Testis (tissue), 3 donors: ENCODE results near the gene SLC51B. TPM values are rescaled to one million over a fixed set of nuclear protein-coding genes. Genes with fewer than 3 reads are reported as not detected.
A peak's percentile ranks its signal among the peaks of the same experiment; 100 is the strongest.

ENCODE experiments used
- DNase-seq: peaks from one replicate; pipeline ENCODE4 v3.0.0-alpha.2; 2019
- H3K27ac ChIP-seq, 2 donors: fragments of 200-600 bp; sonication (generic); one replicate each; pipeline ENCODE4 v1.5.1; 2019
- H3K27me3 ChIP-seq: fragments of 200-600 bp; sonication (generic); one replicate; pipeline ENCODE4 v1.5.1; 2019
- H3K36me3 ChIP-seq: fragments of 200-600 bp; sonication (generic); one replicate; pipeline ENCODE4 v1.5.1; 2017; ENCODE audit warnings: low read depth; ENCODE audit errors: missing control alignments
- H3K4me1 ChIP-seq: fragments of 200-600 bp; sonication (generic); one replicate; pipeline ENCODE4 v1.5.1; 2019
- H3K4me3 ChIP-seq, 2 donors: fragments of 200-600 bp; sonication (generic); one replicate each; pipeline ENCODE4 v1.5.1; 2017 to 2019
- H3K9me3 ChIP-seq: fragments of 200-600 bp; sonication (generic); one replicate; pipeline ENCODE4 v1.5.1; 2017
- POLR2A ChIP-seq: fragments of 450-650 bp; IDR thresholded peaks from one replicate; pipeline ENCODE4 v1.6.1; 2017; ENCODE audit warnings: antibody characterized with exemption, mild to moderate bottlenecking, moderate library complexity
- WGBS, 2 donors: methylation state at CpG; one replicate each; pipeline ENCODE4 v1.1.5; 2018; 5-methylcytosine and 5-hydroxymethylcytosine counted together
- intact Hi-C: fragments of 100-400 bp; cut with DNase I; formaldehyde crosslinking; loops from one replicate; pipeline ENCODE4 v1.15.1; 2023; ENCODE audit warnings: low total_unique reads
- polyA plus RNA-seq: library from polyadenylated mRNA; stranded (reverse); fragments of 350-450 nt; fragmentation: Illumina TruSeq; extraction: RNeasy Lipid Tissue Mini Kit (QIAGEN cat#74804); gene quantifications from one replicate; pipeline ENCODE4 v1.2.3, GENCODE V29; 2014; ENCODE audit warnings: low read depth, low replicate concordance; ENCODE audit not compliant: insufficient read depth
- total RNA-seq, 2 donors: library from RNA; depleted of rRNA; stranded (reverse); fragments of >200 nt; gene quantifications; one replicate each; pipeline ENCODE4 v1.2.3, GENCODE V29; 2016
- TF ChIP-seq, protein P1 (sequence below), 3 experiments: fragments of 450-650 bp in 2 of 3; fragments of 200-600 bp in 1 of 3; sonication (generic) in 1 of 3; IDR thresholded peaks; one replicate each; pipeline ENCODE4 v1.5.1; 2016 to 2019; ENCODE audit warnings: antibody characterized with exemption in 3 of 3, mild to moderate bottlenecking in 2 of 3, moderate library complexity in 1 of 3

SLC51B gene
- total and polyA plus RNA-seq, 3 donors from 2014 or later = 1.1 to 13.6 (median 3.8) TPM

DNA sequence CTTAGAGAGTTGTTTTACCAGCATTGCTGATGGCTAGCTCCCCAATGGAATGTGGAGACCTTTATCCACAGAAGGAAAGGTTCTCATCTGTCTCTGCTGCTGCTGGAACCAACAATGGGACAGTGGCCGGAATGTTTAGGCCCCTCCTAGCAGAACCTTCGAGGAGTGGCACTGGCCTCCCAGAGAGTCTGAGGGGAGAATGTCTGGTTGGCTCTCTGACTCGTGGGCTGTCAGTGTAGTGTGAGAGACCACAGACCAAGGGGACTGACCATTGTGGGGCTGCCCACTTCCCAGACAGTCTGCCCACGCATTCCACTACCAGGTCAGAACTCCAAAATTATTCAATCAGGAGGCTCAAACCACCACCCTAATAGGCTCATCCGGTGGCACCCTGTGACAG lies 17.5 kb downstream of the SLC51B start:
- Histone ChIP-seq H3K9me3 (no peaks in the 10 kb centered on the region), H3K4me1 (peaks cover 74% of the 10 kb centered on the region), H3K27me3 (no peaks in the 10 kb centered on the region), H3K4me3 (no peak overlapping the region), H3K27ac (peak overlapping the region in 1 of 2 donors; percentile 11), H3K36me3 (no peaks in the 10 kb centered on the region)
- TF ChIP-seq POLR2A = no peak
- TF ChIP-seq, protein P1, sequence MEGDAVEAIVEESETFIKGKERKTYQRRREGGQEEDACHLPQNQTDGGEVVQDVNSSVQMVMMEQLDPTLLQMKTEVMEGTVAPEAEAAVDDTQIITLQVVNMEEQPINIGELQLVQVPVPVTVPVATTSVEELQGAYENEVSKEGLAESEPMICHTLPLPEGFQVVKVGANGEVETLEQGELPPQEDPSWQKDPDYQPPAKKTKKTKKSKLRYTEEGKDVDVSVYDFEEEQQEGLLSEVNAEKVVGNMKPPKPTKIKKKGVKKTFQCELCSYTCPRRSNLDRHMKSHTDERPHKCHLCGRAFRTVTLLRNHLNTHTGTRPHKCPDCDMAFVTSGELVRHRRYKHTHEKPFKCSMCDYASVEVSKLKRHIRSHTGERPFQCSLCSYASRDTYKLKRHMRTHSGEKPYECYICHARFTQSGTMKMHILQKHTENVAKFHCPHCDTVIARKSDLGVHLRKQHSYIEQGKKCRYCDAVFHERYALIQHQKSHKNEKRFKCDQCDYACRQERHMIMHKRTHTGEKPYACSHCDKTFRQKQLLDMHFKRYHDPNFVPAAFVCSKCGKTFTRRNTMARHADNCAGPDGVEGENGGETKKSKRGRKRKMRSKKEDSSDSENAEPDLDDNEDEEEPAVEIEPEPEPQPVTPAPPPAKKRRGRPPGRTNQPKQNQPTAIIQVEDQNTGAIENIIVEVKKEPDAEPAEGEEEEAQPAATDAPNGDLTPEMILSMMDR (IDR thresholded peaks at IDR 0.05) = no peak
- DNase-seq = no peak
- intact Hi-C loops = no loop called here
- 54 to 73% methylated on average over 2 to 5 of the region's 5 CpGs for WGBS, 2 donors

DNA sequence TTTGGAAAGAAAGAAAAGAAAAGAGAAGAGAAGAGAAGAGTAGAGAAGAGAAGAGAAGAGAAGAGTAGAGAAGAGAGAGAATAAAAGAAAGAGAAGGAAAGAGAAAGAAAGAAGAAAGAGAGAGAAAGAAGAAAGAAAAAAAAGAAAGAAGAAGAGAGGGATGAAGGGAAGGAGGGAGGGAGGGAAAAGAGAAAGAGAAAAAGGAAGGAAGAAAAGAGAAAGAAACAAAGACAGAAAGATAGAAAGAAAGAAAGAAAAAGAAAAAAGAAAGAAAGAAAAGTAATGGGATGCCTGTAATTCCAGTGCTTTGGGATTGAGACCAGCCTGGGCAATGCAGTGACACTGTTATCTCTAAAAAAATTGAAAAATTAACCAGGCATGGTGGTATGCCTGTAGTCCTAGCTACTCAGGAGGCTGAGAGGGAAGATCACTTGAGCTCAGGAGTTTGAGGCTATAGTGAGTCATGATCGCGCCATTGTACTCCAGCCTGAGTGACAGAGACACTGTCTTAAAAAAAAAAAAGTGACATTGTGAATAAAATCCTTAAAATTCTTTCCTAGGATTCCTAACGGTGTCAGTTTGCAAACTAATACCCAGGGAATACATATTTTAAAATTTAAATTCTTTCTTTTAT lies 20.9 kb downstream of the SLC51B start:
- intact Hi-C loops = no loop called here
- 35 to 46% methylated on average over 3 of the region's 3 CpGs for WGBS, 2 donors
- Histone ChIP-seq H3K27me3 (no peaks in the 10 kb centered on the region), H3K36me3 (no peaks in the 10 kb centered on the region), H3K9me3 (no peaks in the 10 kb centered on the region), H3K4me3 (peak overlapping the region; percentile 57 to 75), H3K27ac (peak overlapping the region; percentile 86 to 88), H3K4me1 (peaks cover 62% of the 10 kb centered on the region)
- no peak for TF ChIP-seq POLR2A
- TF ChIP-seq, protein P1 (IDR thresholded peaks at IDR 0.05) = no peak
- no peak for DNase-seq

DNA sequence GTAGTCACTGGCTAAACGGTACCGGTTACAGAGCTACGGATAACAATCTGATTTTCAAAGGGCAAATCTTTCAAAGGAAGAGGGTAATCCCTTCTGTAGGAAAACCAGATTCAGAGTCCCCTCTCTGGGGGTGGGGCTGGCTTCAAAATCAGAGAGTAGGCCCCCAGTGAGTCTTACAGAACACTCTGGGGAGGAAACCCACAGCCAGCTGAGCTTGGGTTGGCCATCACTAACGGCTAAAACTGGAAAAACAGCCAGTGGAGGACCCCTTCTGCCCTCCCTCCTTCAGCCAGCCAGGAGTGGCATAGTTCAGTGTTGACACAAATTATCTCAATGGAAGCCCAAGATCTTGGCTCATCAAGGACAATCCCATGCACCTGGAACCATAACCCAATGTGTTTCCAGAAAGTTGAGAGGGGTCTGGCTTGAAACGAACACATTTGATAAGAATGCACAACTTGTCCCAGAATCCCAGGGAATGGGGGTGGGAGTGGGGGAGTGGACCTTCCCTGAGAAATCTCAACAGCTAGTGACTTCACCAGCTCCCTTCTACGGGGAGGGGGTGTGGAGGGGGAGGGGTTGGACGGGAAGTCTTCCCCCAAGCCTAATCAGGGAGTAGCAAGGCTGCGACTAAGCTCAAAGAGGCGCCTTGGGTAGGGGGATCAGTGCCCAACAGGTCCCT lies 21.6 kb downstream of the SLC51B start:
- H3K4me1 ChIP-seq = peaks cover 66% of the 10 kb centered on the region
- H3K27me3 ChIP-seq = no peaks in the 10 kb centered on the region
- DNase-seq = peak; percentile 82
- no peaks in the 10 kb centered on the region for H3K9me3 ChIP-seq
- WGBS, 2 donors = 13 to 22% methylated on average over 9 of the region's 9 CpGs
- peak overlapping the region; percentile 57 to 75 for H3K4me3 ChIP-seq
- TF ChIP-seq, protein P1 (IDR thresholded peaks at IDR 0.05) = no peak
- TF ChIP-seq POLR2A = no peak
- intact Hi-C loops = no loop called here
- no peaks in the 10 kb centered on the region for H3K36me3 ChIP-seq
- H3K27ac ChIP-seq = peak overlapping the region; percentile 86 to 88

DNA sequence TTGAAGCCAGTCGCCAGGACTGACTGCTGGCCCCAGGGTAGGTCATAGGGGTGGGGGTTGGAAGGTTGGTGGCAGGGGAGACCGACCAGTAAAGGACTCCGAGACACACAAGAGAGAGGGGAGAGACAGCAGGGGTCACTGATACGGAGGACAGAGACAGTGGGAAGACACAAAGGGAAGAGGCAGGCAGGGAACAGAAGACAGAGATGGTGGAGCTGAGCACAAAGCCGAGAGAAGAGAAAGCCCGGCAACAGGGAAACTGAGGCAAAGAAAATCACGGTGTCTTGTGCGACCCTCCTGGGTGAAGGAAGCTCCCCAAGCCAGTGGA lies 22.1 kb downstream of the SLC51B start:
- no peaks in the 10 kb centered on the region for H3K9me3 ChIP-seq
- H3K27me3 ChIP-seq = no peaks in the 10 kb centered on the region
- no peaks in the 10 kb centered on the region for H3K36me3 ChIP-seq
- TF ChIP-seq, protein P1 (IDR thresholded peaks at IDR 0.05) = no peak
- TF ChIP-seq POLR2A = no peak
- WGBS, 2 donors = 9 to 13% methylated on average over 8 of the region's 8 CpGs
- peak overlapping the region; percentile 86 to 88 for H3K27ac ChIP-seq
- intact Hi-C loops = no loop called here
- H3K4me1 ChIP-seq = peaks cover 68% of the 10 kb centered on the region
- no peak for DNase-seq
- H3K4me3 ChIP-seq = peak overlapping the region; percentile 57 to 75
